ENCODE results near the gene DDA1.

The DDA1 gene

GRCh38 chr19:17296273-17296672 is 13.1 kb upstream of the DDA1 start:
- no peaks in the 10 kb centered on the region for H3K9me3 ChIP-seq (ENCODE audit: control insufficient read depth, insufficient read depth, low read depth, low read length)
- CTCF ChIA-PET, result interaction anchor here (0.6 to 2.1 kb wide), 5 partner anchors 9 to 233 kb away, joined by 3 to 10 read pairs (median 4); partner anchors contain the start of gene MRPL34
- POLR2A ChIA-PET, result interaction anchor here (0.6 kb wide), 1 partner anchor 9 kb away, joined by 3 read pairs; no protein-coding TSS in a partner anchor
- H3K4me1 ChIP-seq (ENCODE audit: control insufficient read depth, insufficient read depth, low read length), result no peaks in the 10 kb centered on the region
- H3K4me3 ChIP-seq (ENCODE audit: low read depth, low read length), result no peak overlapping the region
- H3K27ac ChIP-seq (ENCODE audit: extremely low read depth, low read depth, low read length), result no peak overlapping the region
- peaks cover 0 to 53% of the 10 kb centered on the region in 2 experiments; a peak in 2 of 3 replicates for H3K36me3 ChIP-seq (ENCODE audit: control insufficient read depth in 2 of 2, insufficient read depth in 1 of 2, low read length in 2 of 2)
- TF ChIP-seq YY2 (tag by site-specific recombination; IDR thresholded peaks at IDR 0.05) (no peak), ZNF26 (tag by site-specific recombination; IDR thresholded peaks at IDR 0.05) (no peak), ZNF23 (tag by site-specific recombination; IDR thresholded peaks at IDR 0.05; ENCODE audit: borderline replicate concordance) (no peak), SCRT2 (tag by site-specific recombination; IDR thresholded peaks at IDR 0.05) (no peak), ZNF324 (tag by site-specific recombination; IDR thresholded peaks at IDR 0.05) (no peak), AEBP2 (tag by site-specific recombination; IDR thresholded peaks at IDR 0.05; ENCODE audit: borderline replicate concordance) (no peak), ZNF274 (IDR thresholded peaks at IDR 0.05; ENCODE audit: low read length) (no peak), ZNF274 (tag by site-specific recombination; IDR thresholded peaks at IDR 0.05; ENCODE audit: borderline replicate concordance) (no peak), OSR2 (tag by site-specific recombination; IDR thresholded peaks at IDR 0.05) (peak; percentile 15; the same call in 1 of the 2 replicates), GLIS2 (tag by site-specific recombination; IDR thresholded peaks at IDR 0.05) (no peak), ZNF292 (tag by site-specific recombination; IDR thresholded peaks at IDR 0.05; ENCODE audit: borderline replicate concordance, low read depth) (no peak), KLF8 (tag by site-specific recombination; IDR thresholded peaks at IDR 0.05) (no peak), ZBTB17 (tag by site-specific recombination; IDR thresholded peaks at IDR 0.05) (no peak), ZNF76 (tag by site-specific recombination; IDR thresholded peaks at IDR 0.05; ENCODE audit: borderline replicate concordance, low read depth) (no peak), ZNF138 (tag by site-specific recombination; IDR thresholded peaks at IDR 0.05; ENCODE audit: borderline replicate concordance) (no peak), ZNF433 (tag by site-specific recombination; IDR thresholded peaks at IDR 0.05; ENCODE audit: low read depth) (no peak), REST (tag by site-specific recombination; IDR thresholded peaks at IDR 0.05) (no peak), PRDM1 (tag by site-specific recombination; IDR thresholded peaks at IDR 0.05) (peak; percentile 34; the same call in 1 of the 2 replicates), ZNF214 (tag by site-specific recombination; IDR thresholded peaks at IDR 0.05; ENCODE audit: borderline replicate concordance) (no peak), ZBTB20 (tag by site-specific recombination; IDR thresholded peaks at IDR 0.05) (no peak), ZNF600 (tag by site-specific recombination; IDR thresholded peaks at IDR 0.05) (peak; percentile 70), ZNF555 (tag by site-specific recombination; conservative IDR thresholded peaks at IDR 0.05) (no peak), ZBTB6 (tag by site-specific recombination; IDR thresholded peaks at IDR 0.05) (no peak), ZNF10 (tag by site-specific recombination; IDR thresholded peaks at IDR 0.05) (0 out of 2 replicates have a peak, but pooled peaks have one; percentile 11), BCL6B (tag by site-specific recombination; IDR thresholded peaks at IDR 0.05) (no peak), ZNF654 (tag by site-specific recombination; IDR thresholded peaks at IDR 0.05; ENCODE audit: low read depth) (peak; percentile 40), ZNF16 (tag by site-specific recombination; IDR thresholded peaks at IDR 0.05; ENCODE audit: low read depth) (no peak)
- TF ChIP-seq, protein P1, sequence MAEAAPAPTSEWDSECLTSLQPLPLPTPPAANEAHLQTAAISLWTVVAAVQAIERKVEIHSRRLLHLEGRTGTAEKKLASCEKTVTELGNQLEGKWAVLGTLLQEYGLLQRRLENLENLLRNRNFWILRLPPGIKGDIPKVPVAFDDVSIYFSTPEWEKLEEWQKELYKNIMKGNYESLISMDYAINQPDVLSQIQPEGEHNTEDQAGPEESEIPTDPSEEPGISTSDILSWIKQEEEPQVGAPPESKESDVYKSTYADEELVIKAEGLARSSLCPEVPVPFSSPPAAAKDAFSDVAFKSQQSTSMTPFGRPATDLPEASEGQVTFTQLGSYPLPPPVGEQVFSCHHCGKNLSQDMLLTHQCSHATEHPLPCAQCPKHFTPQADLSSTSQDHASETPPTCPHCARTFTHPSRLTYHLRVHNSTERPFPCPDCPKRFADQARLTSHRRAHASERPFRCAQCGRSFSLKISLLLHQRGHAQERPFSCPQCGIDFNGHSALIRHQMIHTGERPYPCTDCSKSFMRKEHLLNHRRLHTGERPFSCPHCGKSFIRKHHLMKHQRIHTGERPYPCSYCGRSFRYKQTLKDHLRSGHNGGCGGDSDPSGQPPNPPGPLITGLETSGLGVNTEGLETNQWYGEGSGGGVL (tag by site-specific recombination; IDR thresholded peaks at IDR 0.05), result no peak

Measured in HEK293 (cell line).